Smooth muscle cell (in vitro differentiated cells): Measurements from ENCODE around the gene PPARGC1A. TPM values are rescaled to one million over a fixed set of nuclear protein-coding genes. Genes with fewer than 3 reads are reported as not detected.

Experiments
- DNase-seq: peaks from one replicate; lab custom pipeline; 2025; ENCODE audit not compliant: unreplicated experiment; lab: John Stamatoyannopoulos, UW
- H2AFZ ChIP-seq: fragments of 200-600 bp; sonication (generic); 2 replicates; pipeline ENCODE4 v1.6.0; 2016; ENCODE audit warnings: antibody characterized with exemption, low read depth, mild to moderate bottlenecking
- H3F3A ChIP-seq: fragments of 200-600 bp; sonication (generic); 2 replicates; pipeline ENCODE4 v1.6.0; 2017; ENCODE audit warnings: antibody characterized with exemption, low read depth
- H3K27ac ChIP-seq: fragments of 200-600 bp; sonication (generic); 2 replicates; pipeline ENCODE4 v1.5.1; 2016; ENCODE audit warnings: low read depth, mild to moderate bottlenecking
- H3K27me3 ChIP-seq: fragments of 200-600 bp; sonication (generic); 2 replicates; pipeline ENCODE4 v1.6.1; 2016; ENCODE audit warnings: low read depth, mild to moderate bottlenecking
- H3K36me3 ChIP-seq: fragments of 200-600 bp; sonication (generic); 2 replicates; pipeline ENCODE4 v1.5.1; 2016; ENCODE audit warnings: low read depth
- H3K4me1 ChIP-seq: fragments of 200-600 bp; sonication (generic); 2 replicates; pipeline ENCODE4 v1.5.1; 2016; ENCODE audit warnings: low read depth
- H3K4me2 ChIP-seq: fragments of 200-600 bp; sonication (generic); 2 replicates; pipeline ENCODE4 v1.6.0; 2016; ENCODE audit warnings: mild to moderate bottlenecking
- H3K4me3 ChIP-seq: fragments of 200-600 bp; sonication (generic); 2 replicates; pipeline ENCODE4 v1.5.1; 2016; ENCODE audit warnings: mild to moderate bottlenecking
- H3K79me2 ChIP-seq: fragments of 200-600 bp; sonication (generic); 2 replicates; pipeline ENCODE4 v1.6.0; 2016; ENCODE audit warnings: low read depth, mild to moderate bottlenecking
- H3K9ac ChIP-seq: fragments of 200-600 bp; sonication (generic); 2 replicates; pipeline ENCODE4 v1.6.0; 2016; ENCODE audit warnings: low read depth
- H3K9me3 ChIP-seq: fragments of 200-600 bp; sonication (generic); replicated peaks from 2 replicates; pipeline ENCODE4 v1.5.1; 2016; ENCODE audit warnings: low read depth
- H4K20me1 ChIP-seq: fragments of 200-600 bp; sonication (generic); 2 replicates; pipeline ENCODE4 v1.6.0; 2016; ENCODE audit warnings: low read depth
- CTCF ChIP-seq: fragments of 200-600 bp; sonication (generic); IDR thresholded peaks from 2 replicates; pipeline ENCODE4 v1.5.1; 2017; ENCODE audit warnings: borderline replicate concordance, mild to moderate bottlenecking, antibody characterized with exemption; ENCODE audit not compliant: insufficient read depth, poor library complexity, severe bottlenecking
- WGBS: methylation state at CpG from one replicate; pipeline ENCODE4 v1.1.7; 2016; ENCODE audit warnings: low lambda C conversion rate; 5-methylcytosine and 5-hydroxymethylcytosine counted together
- polyA plus RNA-seq: library from polyadenylated mRNA; unstranded; fragments of >200 nt; fragmentation: Nextera tagmentation; extraction: Ambion mirVana; gene quantifications from 2 replicates; pipeline ENCODE4 v1.2.1, GENCODE V29; 2016
- total RNA-seq: library from RNA; depleted of rRNA; stranded (reverse); fragments of >200 nt; gene quantifications from 2 replicates; pipeline ENCODE4 v1.2.3, GENCODE V29; 2014

The PPARGC1A gene
- total and polyA plus RNA-seq, 2 experiments from 2014 or later: 0.25 to 2.8 TPM

GRCh38 chr4:23847158-23847557, 42.7 kb downstream of the PPARGC1A start:
- Histone ChIP-seq H3K9me3 (no peaks in the 10 kb centered on the region), H4K20me1 (no peaks in the 10 kb centered on the region), H3K4me3 (no peak overlapping the region), H3K9ac (no peak overlapping the region), H3K27me3 (no peaks in the 10 kb centered on the region), H3K27ac (no peak overlapping the region), H3K4me2 (no peak overlapping the region), H3K4me1 (no peaks in the 10 kb centered on the region), H3F3A (no peaks in the 10 kb centered on the region), H2AFZ (no peak overlapping the region), H3K36me3 (no peaks in the 10 kb centered on the region), H3K79me2 (no peaks in the 10 kb centered on the region)
- no peak for DNase-seq
- no peak for TF ChIP-seq CTCF
- 98% methylated on average over 2 of the region's 2 CpGs for WGBS

- no peaks in the 10 kb centered on the region for H4K20me1 ChIP-seq
- H3K4me1 ChIP-seq: no peaks in the 10 kb centered on the region
- DNase-seq: no peak
- H2AFZ ChIP-seq: no peak overlapping the region
- H3F3A ChIP-seq: no peaks in the 10 kb centered on the region
- no peak overlapping the region for H3K9ac ChIP-seq
- 92% methylated on average over 4 of the region's 4 CpGs for WGBS
- H3K36me3 ChIP-seq: no peaks in the 10 kb centered on the region
- H3K27ac ChIP-seq: no peak overlapping the region
- H3K27me3 ChIP-seq: no peaks in the 10 kb centered on the region
- no peaks in the 10 kb centered on the region for H3K79me2 ChIP-seq
- TF ChIP-seq CTCF: no peak
- no peak overlapping the region for H3K4me2 ChIP-seq
- H3K9me3 ChIP-seq: no peaks in the 10 kb centered on the region
- H3K4me3 ChIP-seq: no peak overlapping the region
Measured at GRCh38 chr4:23844961-23845360, 44.9 kb downstream of the PPARGC1A start.

GRCh38 chr4:23839279-23839678, 50.6 kb downstream of the PPARGC1A start:
- 96% methylated on average over 4 of the region's 4 CpGs for WGBS
- DNase-seq: no peak

More at GRCh38 chr4:23839279-23839678, 50.6 kb downstream of the PPARGC1A start:
- Histone ChIP-seq H3K27me3 (no peaks in the 10 kb centered on the region), H3K27ac (no peak overlapping the region), H3K4me3 (no peak overlapping the region), H3K9ac (no peak overlapping the region), H3K4me1 (no peaks in the 10 kb centered on the region), H3F3A (no peaks in the 10 kb centered on the region), H2AFZ (no peak overlapping the region), H4K20me1 (no peaks in the 10 kb centered on the region), H3K9me3 (no peaks in the 10 kb centered on the region), H3K36me3 (no peaks in the 10 kb centered on the region), H3K4me2 (no peak overlapping the region), H3K79me2 (no peaks in the 10 kb centered on the region)
- no peak for TF ChIP-seq CTCF
